ENCODE measurements around the gene ARHGEF6.
A peak's percentile ranks its signal among the peaks of the same experiment; 100 is the strongest.

The ARHGEF6 gene

GRCh38 chrX:136666088-136666487, 114.6 kb downstream of the ARHGEF6 start:
- Histone ChIP-seq H3K4me2 (ENCODE audit: low read length) (peak overlapping the region; percentile 19; the same call in 1 of the 2 replicates), H3K36me3 (ENCODE audit: control insufficient read depth, low read length) (peaks cover 36% of the 10 kb centered on the region), H3K79me2 (ENCODE audit: control insufficient read depth, low read length) (no peaks in the 10 kb centered on the region), H3K9me2 (replicated peaks; ENCODE audit: control insufficient read depth, low read length) (no peaks in the 10 kb centered on the region), H3K4me3 (ENCODE audit: low read length) (no peak overlapping the region), H3K27ac (ENCODE audit: low read depth, low read length) (no peak overlapping the region), H3K27me3 (ENCODE audit: control insufficient read depth, low read length) (no peaks in the 10 kb centered on the region), H4K20me1 (ENCODE audit: control insufficient read depth, insufficient read depth, low read depth, low read length) (no peaks in the 10 kb centered on the region), H3K9me3 (ENCODE audit: control insufficient read depth, insufficient read depth, low read length) (no peaks in the 10 kb centered on the region), H3F3A (ENCODE audit: control insufficient read depth, insufficient read depth) (no peaks in the 10 kb centered on the region), H3K4me1 (ENCODE audit: control insufficient read depth, low read length) (peaks cover 21% of the 10 kb centered on the region)
- TF ChIP-seq EZH2phosphoT487 (IDR thresholded peaks at IDR 0.05; ENCODE audit: borderline replicate concordance, low read length) = no peak
- no peak for TF ChIP-seq CTCF (IDR thresholded peaks at IDR 0.05; ENCODE audit: low read depth, low read length, poor library complexity, severe bottlenecking)

GRCh38 chrX:136665258-136665900, 115.4 kb downstream of the ARHGEF6 start:
- no peaks in the 10 kb centered on the region for H3K9me3 ChIP-seq (ENCODE audit: control insufficient read depth, insufficient read depth, low read length)
- H4K20me1 ChIP-seq (ENCODE audit: control insufficient read depth, insufficient read depth, low read depth, low read length) = no peaks in the 10 kb centered on the region
- no peak overlapping the region for H3K27ac ChIP-seq (ENCODE audit: low read depth, low read length)
- H3K27me3 ChIP-seq (ENCODE audit: control insufficient read depth, low read length) = no peaks in the 10 kb centered on the region
- H3K9me2 ChIP-seq (replicated peaks; ENCODE audit: control insufficient read depth, low read length) = no peaks in the 10 kb centered on the region
- H3K4me2 ChIP-seq (ENCODE audit: low read length) = peak overlapping the region; percentile 19; the same call in 1 of the 2 replicates
- H3F3A ChIP-seq (ENCODE audit: control insufficient read depth, insufficient read depth) = no peaks in the 10 kb centered on the region
- no peak overlapping the region; the same call in 1 of the 2 replicates for H3K4me3 ChIP-seq (ENCODE audit: low read length)
- peaks cover 21% of the 10 kb centered on the region for H3K4me1 ChIP-seq (ENCODE audit: control insufficient read depth, low read length)
- H3K79me2 ChIP-seq (ENCODE audit: control insufficient read depth, low read length) = no peaks in the 10 kb centered on the region
- TF ChIP-seq EZH2phosphoT487 (IDR thresholded peaks at IDR 0.05; ENCODE audit: borderline replicate concordance, low read length) (no peak), CTCF (IDR thresholded peaks at IDR 0.05; ENCODE audit: low read depth, low read length, poor library complexity, severe bottlenecking) (no peak)
- peaks cover 30% of the 10 kb centered on the region for H3K36me3 ChIP-seq (ENCODE audit: control insufficient read depth, low read length)

- H3K27me3 ChIP-seq (ENCODE audit: control insufficient read depth, low read length) = no peaks in the 10 kb centered on the region
- H3K9me3 ChIP-seq (ENCODE audit: control insufficient read depth, insufficient read depth, low read length) = no peaks in the 10 kb centered on the region
- no peaks in the 10 kb centered on the region for H4K20me1 ChIP-seq (ENCODE audit: control insufficient read depth, insufficient read depth, low read depth, low read length)
- H3F3A ChIP-seq (ENCODE audit: control insufficient read depth, insufficient read depth) = no peaks in the 10 kb centered on the region
- H3K27ac ChIP-seq (ENCODE audit: low read depth, low read length) = no peak overlapping the region
- TF ChIP-seq CTCF (IDR thresholded peaks at IDR 0.05; ENCODE audit: low read depth, low read length, poor library complexity, severe bottlenecking) (no peak), EZH2phosphoT487 (IDR thresholded peaks at IDR 0.05; ENCODE audit: borderline replicate concordance, low read length) (no peak)
- H3K36me3 ChIP-seq (ENCODE audit: control insufficient read depth, low read length) = peaks cover 21% of the 10 kb centered on the region
- H3K4me3 ChIP-seq (ENCODE audit: low read length) = no peak overlapping the region
- no peak overlapping the region for H3K4me2 ChIP-seq (ENCODE audit: low read length)
- H3K79me2 ChIP-seq (ENCODE audit: control insufficient read depth, low read length) = no peaks in the 10 kb centered on the region
- H3K9me2 ChIP-seq (replicated peaks; ENCODE audit: control insufficient read depth, low read length) = no peaks in the 10 kb centered on the region
- H3K4me1 ChIP-seq (ENCODE audit: control insufficient read depth, low read length) = peaks cover 31% of the 10 kb centered on the region
Measured at GRCh38 chrX:136662976-136663375, 117.8 kb downstream of the ARHGEF6 start.
